ENCODE results near the gene ATP2B3.

The ATP2B3 gene

GRCh38 chrX:153587342-153587741, 69.9 kb downstream of the ATP2B3 start:
- TF ChIP-seq CTCF (IDR thresholded peaks at IDR 0.05): no peak
- DNase-seq: no peak
- Histone ChIP-seq H3K4me3 (no peak overlapping the region), H3K4me1 (no peaks in the 10 kb centered on the region), H3K27ac (no peak overlapping the region), H3K36me3 (peaks cover 1 to 45% (median 42%) of the 10 kb centered on the region in 3 donors), H3K27me3 (no peaks in the 10 kb centered on the region), H3K9me3 (no peaks in the 10 kb centered on the region)
- intact Hi-C loops (cut with DNase I; ENCODE audit: low total_unique reads): no loop called here

GRCh38 chrX:153588021-153588781, 70.8 kb downstream of the ATP2B3 start:
- Histone ChIP-seq H3K9me3 (no peaks in the 10 kb centered on the region), H3K27me3 (no peaks in the 10 kb centered on the region), H3K27ac (no peak overlapping the region), H3K4me3 (no peak overlapping the region), H3K4me1 (no peaks in the 10 kb centered on the region), H3K36me3 (peaks cover 3 to 54% (median 45%) of the 10 kb centered on the region in 3 donors)
- no peak for DNase-seq
- TF ChIP-seq CTCF (IDR thresholded peaks at IDR 0.05): no peak
- intact Hi-C loops (cut with DNase I; ENCODE audit: low total_unique reads): no loop called here

DNA sequence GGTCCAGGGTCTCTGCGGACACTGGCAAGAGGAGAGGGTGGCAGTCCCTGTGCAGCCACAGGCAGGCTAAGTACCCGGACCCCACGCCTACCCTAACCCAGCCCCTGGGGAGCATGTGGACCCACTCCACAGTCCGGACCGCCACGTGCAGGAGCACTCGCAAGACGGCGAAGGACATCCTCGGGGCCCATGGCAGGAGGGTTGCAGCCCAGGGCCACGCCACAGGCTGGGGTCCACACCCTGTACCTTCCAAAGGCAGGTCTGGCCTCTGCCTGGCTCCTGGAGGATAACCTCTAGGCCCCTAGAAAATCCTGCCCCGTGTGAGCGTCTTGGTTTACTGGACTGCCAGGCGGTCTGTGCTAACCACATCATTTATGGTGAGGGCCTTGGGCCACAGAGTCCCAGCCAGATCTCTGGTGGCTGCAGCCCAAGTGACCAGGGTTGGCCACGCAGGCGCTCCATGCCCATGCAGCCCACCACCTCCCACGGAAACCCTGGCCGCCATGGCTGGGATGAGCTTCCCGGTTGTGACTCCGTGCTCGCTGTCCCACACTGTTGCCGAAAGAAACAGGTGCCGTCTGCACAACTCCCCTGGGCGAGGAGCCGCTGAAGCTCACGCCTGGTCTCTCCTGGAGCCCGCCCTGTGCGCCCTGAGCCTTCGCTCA, 71.5 kb downstream of the ATP2B3 start:
- H3K27me3 ChIP-seq: no peaks in the 10 kb centered on the region
- no peaks in the 10 kb centered on the region for H3K4me1 ChIP-seq
- no peak overlapping the region for H3K27ac ChIP-seq
- intact Hi-C loops (cut with DNase I; ENCODE audit: low total_unique reads): no loop called here
- DNase-seq: no peak
- no peak for TF ChIP-seq CTCF (IDR thresholded peaks at IDR 0.05)
- peaks cover 10 to 61% (median 52%) of the 10 kb centered on the region in 3 donors for H3K36me3 ChIP-seq
- H3K9me3 ChIP-seq: no peaks in the 10 kb centered on the region
- H3K4me3 ChIP-seq: no peak overlapping the region

DNA sequence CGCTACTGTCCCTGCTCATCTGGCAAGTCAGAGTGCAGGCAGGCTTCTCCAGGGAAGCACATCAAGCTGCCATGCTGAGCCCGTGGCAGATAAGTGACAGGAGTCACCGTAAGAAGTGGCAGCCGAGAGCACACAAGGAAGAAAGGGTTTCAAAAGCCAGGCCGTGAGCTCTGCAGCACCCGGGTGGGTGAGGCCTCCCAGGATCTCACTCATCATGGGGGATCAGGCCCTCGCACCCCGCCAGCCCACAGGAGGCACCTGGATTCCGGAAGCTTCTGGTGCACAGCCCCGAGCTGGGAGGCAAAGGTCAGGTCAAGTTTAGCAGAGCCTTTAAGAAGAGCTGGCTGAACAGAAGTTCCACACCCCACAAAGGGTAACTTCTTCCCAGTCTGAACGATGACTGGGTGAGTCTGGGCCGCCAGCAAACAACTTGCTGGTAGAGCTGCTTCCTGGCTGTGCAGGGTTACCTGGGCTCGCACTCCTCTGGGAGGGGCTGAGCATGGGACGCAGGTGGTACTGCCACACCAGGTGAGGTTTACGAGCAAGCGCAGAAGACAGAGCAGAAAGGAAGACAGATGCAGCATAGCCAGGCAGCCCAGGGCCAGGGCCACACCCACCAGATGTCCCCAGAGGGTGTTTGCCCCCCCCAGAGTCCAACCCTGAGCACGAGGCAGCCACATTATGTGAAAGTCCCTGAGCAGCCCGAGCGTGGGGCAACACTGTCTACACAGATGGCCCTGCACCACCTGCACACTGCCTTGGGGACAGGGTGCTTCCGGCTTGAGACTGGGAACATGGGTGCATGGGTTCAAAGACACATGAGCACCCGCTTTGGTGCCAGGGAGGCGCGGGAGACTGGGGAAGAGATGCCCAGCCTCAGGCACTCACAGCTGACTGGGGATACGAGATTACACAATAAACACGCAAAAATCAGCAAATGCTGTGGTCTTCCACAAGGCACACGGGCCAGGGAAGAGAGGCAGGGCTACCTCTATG, 73.8 kb downstream of the ATP2B3 start:
- Histone ChIP-seq H3K27ac (no peak overlapping the region), H3K4me3 (no peak overlapping the region), H3K27me3 (no peaks in the 10 kb centered on the region), H3K9me3 (no peaks in the 10 kb centered on the region), H3K36me3 (peaks cover 16 to 84% (median 57%) of the 10 kb centered on the region in 3 donors), H3K4me1 (no peaks in the 10 kb centered on the region)
- TF ChIP-seq CTCF (IDR thresholded peaks at IDR 0.05): no peak
- DNase-seq: no peak
- intact Hi-C loops (cut with DNase I; ENCODE audit: low total_unique reads): no loop called here

- no peak overlapping the region for H3K27ac ChIP-seq
- no peak for TF ChIP-seq CTCF (IDR thresholded peaks at IDR 0.05)
- DNase-seq: no peak
- H3K4me3 ChIP-seq: no peak overlapping the region
- H3K27me3 ChIP-seq: no peaks in the 10 kb centered on the region
- H3K4me1 ChIP-seq: no peaks in the 10 kb centered on the region
- intact Hi-C loops (cut with DNase I; ENCODE audit: low total_unique reads): no loop called here
- peaks cover 0 to 2% (median 0%) of the 10 kb centered on the region in 3 donors for H3K9me3 ChIP-seq
- H3K36me3 ChIP-seq: peaks cover 16 to 81% (median 57%) of the 10 kb centered on the region in 3 donors
Measured at GRCh38 chrX:153592091-153592833, 74.8 kb downstream of the ATP2B3 start.

Measured in tibial artery (tissue), 4 donors.